Kidney (tissue), 14 donors: ENCODE results near the gene HPCA. TPM values are rescaled to one million over a fixed set of nuclear protein-coding genes. Genes with fewer than 3 reads are reported as not detected.

Experiments
- DNase-seq, 5 donors: peaks; one replicate each; pipeline ENCODE4 v3.0.0-alpha.2; 2013 to 2020
- FAIRE-seq: peaks from 2 replicates; lab custom pipeline; 2012; peaks lifted over from hg19 to GRCh38; lab: Jason Lieb, UNC
- H3K27ac ChIP-seq, 2 donors: one replicate each; pipeline ENCODE4 v1.7.0; 2013; ENCODE audit warnings: low read depth in 2 of 2, low read length in 2 of 2, inconsistent platforms in 1 of 2
- H3K27me3 ChIP-seq: one replicate; pipeline ENCODE4 v1.7.1; 2013; ENCODE audit warnings: low read length, inconsistent platforms; ENCODE audit not compliant: control insufficient read depth, insufficient read depth
- H3K36me3 ChIP-seq, 3 donors: one replicate each; pipeline versions ENCODE4 v1.7.0 to v1.7.1; 2013; ENCODE audit warnings: low read length in 3 of 3, control low read depth in 1 of 3, inconsistent platforms in 1 of 3; ENCODE audit not compliant: insufficient read depth in 3 of 3, control insufficient read depth in 2 of 3
- H3K4me1 ChIP-seq, 3 donors: one replicate each; pipeline versions ENCODE4 v1.7.0 to v1.7.1; 2013; ENCODE audit warnings: low read length in 3 of 3, inconsistent platforms in 1 of 3, low read depth in 1 of 3; ENCODE audit not compliant: control insufficient read depth in 2 of 3, insufficient read depth in 2 of 3
- H3K4me3 ChIP-seq, 3 donors: one replicate each; pipeline versions ENCODE4 v1.7.0 to v1.8.1; 2013; ENCODE audit warnings: low read length in 3 of 3, control low read depth in 1 of 3, inconsistent platforms in 1 of 3
- H3K9ac ChIP-seq, 3 donors: one replicate each; pipeline versions ENCODE4 v1.7.0 to v1.7.1; 2013; ENCODE audit warnings: low read length in 3 of 3, control low read depth in 1 of 3, inconsistent platforms in 1 of 3
- H3K9me3 ChIP-seq, 3 donors: one replicate each; pipeline versions ENCODE4 v1.7.0 to v1.7.1; 2013; ENCODE audit warnings: low read length in 3 of 3, control low read depth in 1 of 3, inconsistent platforms in 1 of 3; ENCODE audit not compliant: control insufficient read depth in 2 of 3, insufficient read depth in 1 of 3
- intact Hi-C: fragments of 100-400 bp; cut with DNase I; formaldehyde crosslinking; loops from one replicate; pipeline ENCODE4 v1.11.1; 2022
- polyA plus RNA-seq: library from polyadenylated mRNA; stranded (reverse); fragments of 350-450 nt; fragmentation: Illumina TruSeq; extraction: RNeasy Lipid Tissue Mini Kit (QIAGEN cat#74804); gene quantifications from one replicate; pipeline ENCODE4 v1.2.3, GENCODE V29; 2014; ENCODE audit warnings: low read depth, low replicate concordance; ENCODE audit not compliant: insufficient read depth
- total RNA-seq: library from RNA; stranded (reverse); fragmentation: NEBNext Ultra II Directional; extraction: Animal tissue kit (Norgen Biotek cat#: 25700); gene quantifications from one replicate; pipeline ENCODE4 v1.2.1, GENCODE V29; 2021
- TF ChIP-seq, protein P1 (sequence below): IDR thresholded peaks from 3 replicates; pipeline ENCODE4 v1.5.1; 2012; ENCODE audit warnings: mild to moderate bottlenecking, moderate library complexity, borderline replicate concordance; ENCODE audit not compliant: insufficient read depth; ENCODE audit errors: extremely low read depth
- donor health status: control.
- donor health status: control.
- donor health status: control.
- donor health status: control.
- donor health status: control.
- donor health status: DM: yes; HTN: yes; CAD: no.
- donor health status: Normal renal cell carcinoma (clear cell type).

The HPCA gene
- total and polyA plus RNA-seq, 2 donors from 2014 or later: 0.28 to 1.2 TPM

DNA sequence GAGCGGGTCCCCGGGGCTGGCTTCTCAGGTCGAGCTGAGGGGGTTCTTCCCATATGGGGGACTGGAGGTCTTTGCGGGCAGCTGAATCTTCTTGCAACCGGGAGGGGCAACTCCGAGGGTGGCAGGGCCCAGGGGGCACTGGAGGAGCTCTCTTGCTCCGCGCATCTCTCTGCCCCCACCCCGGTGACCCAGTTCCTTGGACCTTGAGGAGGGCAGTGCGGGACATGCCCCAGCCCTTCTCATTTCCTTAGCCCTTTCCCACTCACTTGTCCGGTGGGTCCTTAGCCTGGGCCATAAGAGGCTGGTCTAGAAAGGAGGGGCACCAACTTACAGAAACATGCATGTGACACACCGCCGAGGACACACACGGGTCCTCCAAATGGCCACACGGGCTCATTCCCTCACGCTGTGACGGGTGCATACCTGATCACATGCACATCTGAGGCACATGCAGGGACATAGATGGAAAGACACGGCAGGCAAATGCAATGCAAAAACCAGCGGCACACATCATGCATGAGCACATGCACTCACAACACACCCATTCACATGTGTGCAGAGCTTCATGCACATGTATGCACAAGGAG is 630 bp downstream of the HPCA start:
- no peak overlapping the region for H3K4me3 ChIP-seq
- no peaks in the 10 kb centered on the region for H3K4me1 ChIP-seq
- no peaks in the 10 kb centered on the region for H3K36me3 ChIP-seq
- no peak overlapping the region for H3K27ac ChIP-seq
- no peak for FAIRE-seq
- H3K9ac ChIP-seq: no peak overlapping the region
- no peaks in the 10 kb centered on the region for H3K9me3 ChIP-seq
- intact Hi-C loops: no loop called here
- TF ChIP-seq, protein P1, sequence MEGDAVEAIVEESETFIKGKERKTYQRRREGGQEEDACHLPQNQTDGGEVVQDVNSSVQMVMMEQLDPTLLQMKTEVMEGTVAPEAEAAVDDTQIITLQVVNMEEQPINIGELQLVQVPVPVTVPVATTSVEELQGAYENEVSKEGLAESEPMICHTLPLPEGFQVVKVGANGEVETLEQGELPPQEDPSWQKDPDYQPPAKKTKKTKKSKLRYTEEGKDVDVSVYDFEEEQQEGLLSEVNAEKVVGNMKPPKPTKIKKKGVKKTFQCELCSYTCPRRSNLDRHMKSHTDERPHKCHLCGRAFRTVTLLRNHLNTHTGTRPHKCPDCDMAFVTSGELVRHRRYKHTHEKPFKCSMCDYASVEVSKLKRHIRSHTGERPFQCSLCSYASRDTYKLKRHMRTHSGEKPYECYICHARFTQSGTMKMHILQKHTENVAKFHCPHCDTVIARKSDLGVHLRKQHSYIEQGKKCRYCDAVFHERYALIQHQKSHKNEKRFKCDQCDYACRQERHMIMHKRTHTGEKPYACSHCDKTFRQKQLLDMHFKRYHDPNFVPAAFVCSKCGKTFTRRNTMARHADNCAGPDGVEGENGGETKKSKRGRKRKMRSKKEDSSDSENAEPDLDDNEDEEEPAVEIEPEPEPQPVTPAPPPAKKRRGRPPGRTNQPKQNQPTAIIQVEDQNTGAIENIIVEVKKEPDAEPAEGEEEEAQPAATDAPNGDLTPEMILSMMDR: no peak
- H3K27me3 ChIP-seq: peaks cover 7% of the 10 kb centered on the region
- DNase-seq: no peak

- FAIRE-seq: no peak
Measured at GRCh38 chr1:32887623-32888022, 1.3 kb downstream of the HPCA start.

DNA sequence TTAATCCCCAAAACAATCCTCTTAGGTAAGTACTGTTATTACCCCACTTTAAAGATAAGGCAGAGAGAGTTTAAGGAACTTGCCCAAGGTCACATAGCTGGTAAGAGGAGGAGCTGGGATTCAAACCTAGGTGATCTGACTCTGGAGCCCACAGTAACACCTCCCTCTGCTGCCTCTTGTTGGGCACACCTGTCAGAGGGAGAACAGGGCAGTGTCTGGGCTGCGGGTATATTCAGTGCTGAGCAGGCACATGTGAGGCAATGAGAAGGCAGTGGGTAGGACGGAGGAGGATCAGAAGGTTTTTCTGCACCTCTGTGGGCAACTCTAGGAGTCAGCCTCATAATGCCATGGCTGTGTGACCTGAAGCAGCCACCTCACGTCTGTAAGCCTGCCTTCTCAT is 1.8 kb downstream of the HPCA start:
- Histone ChIP-seq H3K9ac (no peak overlapping the region), H3K27me3 (peaks cover 7% of the 10 kb centered on the region), H3K4me1 (peaks cover 0 to 4% (median 0%) of the 10 kb centered on the region in 3 donors), H3K4me3 (no peak overlapping the region), H3K27ac (no peak overlapping the region), H3K36me3 (no peaks in the 10 kb centered on the region), H3K9me3 (no peaks in the 10 kb centered on the region)
- no peak for DNase-seq
- intact Hi-C loops: no loop called here
- TF ChIP-seq, protein P1: no peak
- FAIRE-seq: no peak

More at GRCh38 chr1:32887623-32888022, 1.3 kb downstream of the HPCA start:
- intact Hi-C loops: no loop called here
- Histone ChIP-seq H3K27me3 (peaks cover 7% of the 10 kb centered on the region), H3K36me3 (no peaks in the 10 kb centered on the region), H3K4me1 (peaks cover 0 to 2% (median 0%) of the 10 kb centered on the region in 3 donors), H3K27ac (no peak overlapping the region), H3K4me3 (no peak overlapping the region), H3K9me3 (no peaks in the 10 kb centered on the region), H3K9ac (no peak overlapping the region)
- TF ChIP-seq, protein P1: no peak
- no peak for DNase-seq
